Breast epithelium (tissue), 3 donors: ENCODE measurements around the gene RARA.

ENCODE experiments used
- CTCF ChIP-seq, 3 donors: fragments of 450-650 bp; IDR thresholded peaks; one replicate each; pipeline ENCODE4 v1.5.1; 2016 to 2017; ENCODE audit warnings: antibody characterized with exemption in 3 of 3, mild to moderate bottlenecking in 3 of 3, moderate library complexity in 3 of 3
- POLR2A ChIP-seq: fragments of 450-650 bp; IDR thresholded peaks from one replicate; pipeline ENCODE4 v1.6.1; 2016; ENCODE audit warnings: antibody characterized with exemption, mild to moderate bottlenecking, moderate library complexity
- POLR2AphosphoS5 ChIP-seq, 3 donors: sonication (generic); formaldehyde crosslinking; IDR thresholded peaks; one replicate each; pipeline ENCODE4 v1.6.1; 2017; ENCODE audit warnings: antibody characterized with exemption in 3 of 3

GRCh38 chr17:40369923-40370322 lies 60.9 kb downstream of the RARA start:
- TF ChIP-seq CTCF (IDR thresholded peaks at IDR 0.05): no peak
- TF ChIP-seq POLR2A: no peak
- no peak for TF ChIP-seq POLR2AphosphoS5 (IDR thresholded peaks at IDR 0.05)
